Hepatocyte (in vitro differentiated cells): Measurements from ENCODE around the gene ZNF334.

Source experiments
- CTCF ChIP-seq: fragments of 200-600 bp; sonication (generic); IDR thresholded peaks from 2 replicates; pipeline ENCODE4 v1.5.1; 2016; ENCODE audit warnings: antibody characterized with exemption, mild to moderate bottlenecking; ENCODE audit not compliant: poor library complexity
- EZH2 ChIP-seq: fragments of 200-600 bp; sonication (generic); IDR thresholded peaks from 2 replicates; pipeline ENCODE4 v1.6.1; 2016; ENCODE audit warnings: antibody characterized with exemption, mild to moderate bottlenecking, borderline replicate concordance

- no peak for TF ChIP-seq EZH2
- TF ChIP-seq CTCF = no peak
Observed at GRCh38 chr20:46494077-46494476, 19.3 kb downstream of the ZNF334 start.
